Bronchial epithelial cell (primary cell): ENCODE measurements around the gene NRXN3. TPM values are rescaled to one million over a fixed set of nuclear protein-coding genes. Genes with fewer than 3 reads are reported as not detected.

ENCODE experiments used
- DNase-seq: peaks from one replicate; pipeline ENCODE4 v3.0.0-alpha.2; 2010; ENCODE audit warnings: low read depth
- FAIRE-seq: peaks from 2 replicates; lab custom pipeline; 2011; peaks lifted over from hg19 to GRCh38; lab: Jason Lieb, UNC
- H3K27me3 ChIP-seq: 2 replicates; pipeline ENCODE4 v1.5.1; 2011; ENCODE audit warnings: low read length; ENCODE audit not compliant: control insufficient read depth, insufficient read depth
- H3K36me3 ChIP-seq: 2 replicates; pipeline ENCODE4 v1.5.1; 2011; ENCODE audit warnings: low read length; ENCODE audit not compliant: control insufficient read depth, insufficient read depth
- H3K4me3 ChIP-seq: 2 replicates; pipeline ENCODE4 v1.5.1; 2011; ENCODE audit warnings: mild to moderate bottlenecking, low read depth, low read length, control low read depth
- total RNA-seq: library from RNA; depleted of rRNA; stranded (reverse); fragments of >200 nt; gene quantifications from 2 replicates; pipeline ENCODE4 v1.2.1, GENCODE V29; 2014
- TF ChIP-seq, protein P1 (sequence below): IDR thresholded peaks from 2 replicates; pipeline ENCODE4 v1.5.1; 2011; ENCODE audit warnings: mild to moderate bottlenecking, moderate library complexity, low read length, control low read depth, inconsistent platforms; ENCODE audit not compliant: insufficient read depth, severe bottlenecking

NRXN3 gene
- total RNA-seq, 1 donor from 2014 or later = under 0.01 TPM

DNA sequence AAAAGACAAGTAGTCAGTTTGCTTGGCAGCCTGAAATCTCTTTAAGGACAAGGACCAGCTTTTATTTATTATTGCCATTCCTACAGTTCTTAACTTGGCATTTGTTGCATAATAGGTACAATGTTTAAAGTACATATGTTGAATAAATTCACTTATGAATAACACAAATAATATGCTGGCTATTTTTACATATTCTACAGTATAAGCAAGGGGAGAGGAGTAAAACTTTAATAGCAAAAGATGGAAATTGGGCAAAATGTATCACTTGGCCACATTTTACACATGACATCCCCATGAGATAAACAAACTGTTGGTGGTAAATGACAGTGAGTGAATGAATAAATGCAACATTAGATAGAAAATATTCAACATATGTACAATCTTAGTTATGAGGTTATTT is 1708.1 kb downstream of the NRXN3 start:
- DNase-seq (no peak), FAIRE-seq (no peak)
- Histone ChIP-seq H3K4me3 (no peak overlapping the region), H3K27me3 (no peaks in the 10 kb centered on the region), H3K36me3 (no peaks in the 10 kb centered on the region)
- TF ChIP-seq, protein P1, sequence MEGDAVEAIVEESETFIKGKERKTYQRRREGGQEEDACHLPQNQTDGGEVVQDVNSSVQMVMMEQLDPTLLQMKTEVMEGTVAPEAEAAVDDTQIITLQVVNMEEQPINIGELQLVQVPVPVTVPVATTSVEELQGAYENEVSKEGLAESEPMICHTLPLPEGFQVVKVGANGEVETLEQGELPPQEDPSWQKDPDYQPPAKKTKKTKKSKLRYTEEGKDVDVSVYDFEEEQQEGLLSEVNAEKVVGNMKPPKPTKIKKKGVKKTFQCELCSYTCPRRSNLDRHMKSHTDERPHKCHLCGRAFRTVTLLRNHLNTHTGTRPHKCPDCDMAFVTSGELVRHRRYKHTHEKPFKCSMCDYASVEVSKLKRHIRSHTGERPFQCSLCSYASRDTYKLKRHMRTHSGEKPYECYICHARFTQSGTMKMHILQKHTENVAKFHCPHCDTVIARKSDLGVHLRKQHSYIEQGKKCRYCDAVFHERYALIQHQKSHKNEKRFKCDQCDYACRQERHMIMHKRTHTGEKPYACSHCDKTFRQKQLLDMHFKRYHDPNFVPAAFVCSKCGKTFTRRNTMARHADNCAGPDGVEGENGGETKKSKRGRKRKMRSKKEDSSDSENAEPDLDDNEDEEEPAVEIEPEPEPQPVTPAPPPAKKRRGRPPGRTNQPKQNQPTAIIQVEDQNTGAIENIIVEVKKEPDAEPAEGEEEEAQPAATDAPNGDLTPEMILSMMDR = no peak

DNA sequence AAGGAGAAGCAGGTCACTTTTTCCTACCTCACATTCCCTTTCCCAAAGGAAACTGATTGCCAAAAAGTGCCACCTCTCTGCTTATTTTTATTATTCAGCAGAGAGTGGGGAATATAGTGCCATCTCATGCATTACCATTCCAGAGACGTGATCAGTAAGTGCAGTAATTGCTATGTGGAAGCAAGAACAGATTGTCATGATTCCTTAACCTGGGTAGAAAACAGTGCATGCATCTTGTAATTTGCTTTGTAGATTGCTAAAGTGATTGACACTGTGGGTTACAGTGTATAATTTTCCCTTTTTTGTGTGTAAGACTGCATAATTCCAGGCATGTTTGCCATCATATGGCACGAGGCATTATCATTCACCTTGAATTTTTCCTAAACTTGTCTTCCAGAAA is 1708.6 kb downstream of the NRXN3 start:
- no peaks in the 10 kb centered on the region for H3K36me3 ChIP-seq
- FAIRE-seq (no peak), DNase-seq (no peak)
- no peak overlapping the region for H3K4me3 ChIP-seq
- no peaks in the 10 kb centered on the region for H3K27me3 ChIP-seq
- TF ChIP-seq, protein P1 = no peak

DNA sequence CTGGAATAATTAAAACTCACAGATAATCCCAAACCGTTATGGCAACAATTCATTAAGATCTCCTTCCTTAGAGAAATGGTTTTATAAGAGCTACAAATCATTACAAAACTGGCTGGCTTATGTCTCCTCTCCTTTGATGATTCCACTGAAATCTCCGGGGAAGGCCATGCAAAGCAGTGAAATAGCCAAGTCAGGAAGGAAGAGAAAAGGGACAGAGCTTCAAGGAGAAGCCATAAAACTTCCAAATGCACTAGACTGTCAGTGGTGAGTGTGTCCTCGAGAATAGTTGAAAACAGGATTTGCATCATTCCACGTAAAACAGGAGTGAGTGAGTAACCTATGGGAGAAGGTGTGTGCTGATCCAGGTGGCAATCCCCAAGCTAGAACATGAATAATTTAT is 1711.1 kb downstream of the NRXN3 start:
- H3K27me3 ChIP-seq = no peaks in the 10 kb centered on the region
- H3K4me3 ChIP-seq = no peak overlapping the region
- no peak for FAIRE-seq
- TF ChIP-seq, protein P1 = no peak
- DNase-seq = no peak
- H3K36me3 ChIP-seq = no peaks in the 10 kb centered on the region

DNA sequence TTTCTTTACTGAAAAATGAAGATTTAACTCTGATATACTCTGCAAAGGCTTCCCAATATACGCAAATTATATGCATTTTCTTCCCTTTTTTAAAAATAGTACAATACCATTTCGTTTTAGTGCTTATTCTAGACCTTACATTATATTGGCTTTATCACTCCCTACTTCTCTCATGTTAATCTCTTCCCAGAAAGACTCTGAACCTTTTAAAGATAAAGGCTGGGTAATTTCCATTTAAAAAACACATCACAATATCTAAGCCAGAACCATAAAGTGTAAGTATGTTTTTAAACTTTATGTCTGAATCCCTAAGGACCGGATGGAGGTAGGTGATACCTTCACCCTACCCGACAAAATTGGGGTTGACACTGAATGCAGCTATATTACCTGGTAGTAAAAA is 1720.4 kb downstream of the NRXN3 start:
- H3K4me3 ChIP-seq = no peak overlapping the region
- FAIRE-seq = peak; percentile 50
- no peak for DNase-seq
- H3K27me3 ChIP-seq = no peaks in the 10 kb centered on the region
- no peaks in the 10 kb centered on the region for H3K36me3 ChIP-seq
- TF ChIP-seq, protein P1 = no peak

DNA sequence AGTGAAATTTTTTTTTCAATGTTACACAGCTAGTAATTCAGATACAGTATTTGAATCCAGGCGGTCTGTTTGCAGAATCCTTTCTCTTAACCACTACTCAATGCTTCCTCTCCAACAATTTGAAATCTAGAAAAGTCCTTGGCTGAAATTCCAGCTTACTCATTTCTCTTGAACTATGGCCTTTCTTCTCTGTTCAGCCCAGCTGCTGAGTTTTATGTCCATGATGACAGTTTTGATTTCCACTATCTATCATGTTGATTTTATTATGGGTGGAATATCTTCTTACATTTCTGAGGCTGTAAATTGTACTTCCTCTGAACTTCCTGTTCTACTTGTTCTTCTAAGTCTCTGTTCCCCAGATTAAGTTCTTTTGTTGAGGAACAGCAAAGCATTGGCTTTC is 1725.8 kb downstream of the NRXN3 start:
- no peak overlapping the region for H3K4me3 ChIP-seq
- FAIRE-seq = no peak
- DNase-seq = no peak
- no peaks in the 10 kb centered on the region for H3K27me3 ChIP-seq
- H3K36me3 ChIP-seq = no peaks in the 10 kb centered on the region
- TF ChIP-seq, protein P1 = no peak

DNA sequence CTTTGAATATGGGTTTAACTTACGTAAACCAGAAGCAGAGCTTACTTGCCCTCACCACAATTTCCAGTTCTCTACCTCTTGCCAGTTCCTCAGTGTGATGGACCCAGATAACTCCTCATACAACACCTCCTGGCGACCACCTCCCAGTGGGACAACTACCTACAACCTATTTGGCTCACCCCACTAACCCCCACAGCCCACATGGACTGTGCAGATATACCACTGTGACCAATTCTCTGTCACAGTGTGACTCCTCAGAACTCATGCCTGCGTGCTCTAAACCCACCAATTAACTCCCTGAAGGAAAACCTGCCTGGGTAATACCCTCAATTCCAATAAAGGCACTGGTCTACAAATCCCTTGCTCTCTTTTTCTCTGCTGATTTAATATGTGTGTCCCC is 1729.4 kb downstream of the NRXN3 start:
- FAIRE-seq = no peak
- no peak overlapping the region for H3K4me3 ChIP-seq
- TF ChIP-seq, protein P1 = no peak

More for the DNA sequence above, 1729.4 kb downstream of the NRXN3 start:
- no peak for DNase-seq
- H3K27me3 ChIP-seq = no peaks in the 10 kb centered on the region
- no peaks in the 10 kb centered on the region for H3K36me3 ChIP-seq
